Right ventricle myocardium superior (tissue), 1 donor: ENCODE measurements around the gene SMYD2. TPM values are rescaled to one million over a fixed set of nuclear protein-coding genes. Genes with fewer than 3 reads are reported as not detected.

ENCODE experiments used
- ATAC-seq: fragments of 200-7000 bp; cut with Tn5 transposase; one replicate; pipeline ENCODE4 v1.9.1; 2020; ENCODE audit warnings: mild to moderate bottlenecking; ENCODE audit not compliant: poor library complexity
- DNase-seq: peaks from one replicate; pipeline ENCODE4 v3.0.0-alpha.2; 2020
- intact Hi-C: fragments of 100-400 bp; cut with DNase I; formaldehyde crosslinking; loops from one replicate; pipeline ENCODE4 v1.11.2; 2022
- total RNA-seq: library from RNA; stranded (reverse); fragmentation: NEBNext Ultra II Directional; extraction: Animal tissue kit (Norgen Biotek cat#: 25700); gene quantifications from one replicate; pipeline ENCODE4 v1.2.1, GENCODE V29; 2021
- donor health status: DM: no; HTN: yes; CAD: no; lungs with severe emphysema.

SMYD2 gene
- total RNA-seq, 1 donor from 2014 or later, result 184 TPM

- DNase-seq (no peak), ATAC-seq (no peak)
- intact Hi-C loops, result no loop called here
These were observed 61.0 kb downstream of the SMYD2 start for GRCh38 chr1:214341932-214342331.

GRCh38 chr1:214342525-214342924 is 61.6 kb downstream of the SMYD2 start:
- intact Hi-C loops, result no loop called here
- DNase-seq, result no peak
- no peak for ATAC-seq

- DNase-seq, result no peak
- intact Hi-C loops, result no loop called here
- no peak for ATAC-seq
These were observed 63.9 kb downstream of the SMYD2 start for GRCh38 chr1:214344897-214345296.

GRCh38 chr1:214349008-214349407 is 68.0 kb downstream of the SMYD2 start:
- ATAC-seq (no peak), DNase-seq (no peak)
- intact Hi-C loops, result no loop called here

GRCh38 chr1:214349781-214350180 is 68.8 kb downstream of the SMYD2 start:
- intact Hi-C loops, result no loop called here
- no peak for DNase-seq

GRCh38 chr1:214351551-214352277 is 70.8 kb downstream of the SMYD2 start:
- no peak for DNase-seq
- intact Hi-C loops, result no loop called here
- no peak for ATAC-seq

More at GRCh38 chr1:214349781-214350180, 68.8 kb downstream of the SMYD2 start:
- ATAC-seq, result no peak

GRCh38 chr1:214352838-214353237 is 71.9 kb downstream of the SMYD2 start:
- intact Hi-C loops, result no loop called here
- ATAC-seq, result no peak
- no peak for DNase-seq

GRCh38 chr1:214354440-214355148 is 73.6 kb downstream of the SMYD2 start:
- ATAC-seq (no peak), DNase-seq (no peak)
- intact Hi-C loops, result no loop called here

- intact Hi-C loops, result no loop called here
- DNase-seq, result no peak
- ATAC-seq, result no peak
These were observed 79.2 kb downstream of the SMYD2 start for GRCh38 chr1:214360116-214360515.

- DNase-seq (no peak), ATAC-seq (no peak)
- intact Hi-C loops, result no loop called here
These were observed 79.7 kb downstream of the SMYD2 start for GRCh38 chr1:214360525-214361164.

GRCh38 chr1:214361636-214362035 is 80.7 kb downstream of the SMYD2 start:
- DNase-seq (no peak), ATAC-seq (no peak)
- intact Hi-C loops, result no loop called here

- ATAC-seq (peak; percentile 73), DNase-seq (peak; percentile 48)
- intact Hi-C loops, result no loop called here
These were observed 81.4 kb downstream of the SMYD2 start for GRCh38 chr1:214362188-214362882.

GRCh38 chr1:214363386-214363785 is 82.4 kb downstream of the SMYD2 start:
- ATAC-seq (no peak), DNase-seq (no peak)
- intact Hi-C loops, result no loop called here

GRCh38 chr1:214364386-214364785 is 83.4 kb downstream of the SMYD2 start:
- intact Hi-C loops, result no loop called here
- peak; percentile 75 for DNase-seq
- peak; percentile 56 for ATAC-seq

- intact Hi-C loops, result no loop called here
- DNase-seq (no peak), ATAC-seq (no peak)
These were observed 83.9 kb downstream of the SMYD2 start for GRCh38 chr1:214364786-214365295.

GRCh38 chr1:214367841-214368240 is 86.9 kb downstream of the SMYD2 start:
- DNase-seq (no peak), ATAC-seq (no peak)
- intact Hi-C loops, result no loop called here

- intact Hi-C loops, result no loop called here
- ATAC-seq (no peak), DNase-seq (no peak)
These were observed 88.4 kb downstream of the SMYD2 start for GRCh38 chr1:214369364-214369763.

GRCh38 chr1:214370615-214371014 is 89.7 kb downstream of the SMYD2 start:
- intact Hi-C loops, result no loop called here
- no peak for ATAC-seq
- no peak for DNase-seq

GRCh38 chr1:214372092-214372491 is 91.1 kb downstream of the SMYD2 start:
- ATAC-seq (peak; percentile 43), DNase-seq (no peak)
- intact Hi-C loops, result no loop called here
